ENCODE measurements around the gene TOR4A.

DNA sequence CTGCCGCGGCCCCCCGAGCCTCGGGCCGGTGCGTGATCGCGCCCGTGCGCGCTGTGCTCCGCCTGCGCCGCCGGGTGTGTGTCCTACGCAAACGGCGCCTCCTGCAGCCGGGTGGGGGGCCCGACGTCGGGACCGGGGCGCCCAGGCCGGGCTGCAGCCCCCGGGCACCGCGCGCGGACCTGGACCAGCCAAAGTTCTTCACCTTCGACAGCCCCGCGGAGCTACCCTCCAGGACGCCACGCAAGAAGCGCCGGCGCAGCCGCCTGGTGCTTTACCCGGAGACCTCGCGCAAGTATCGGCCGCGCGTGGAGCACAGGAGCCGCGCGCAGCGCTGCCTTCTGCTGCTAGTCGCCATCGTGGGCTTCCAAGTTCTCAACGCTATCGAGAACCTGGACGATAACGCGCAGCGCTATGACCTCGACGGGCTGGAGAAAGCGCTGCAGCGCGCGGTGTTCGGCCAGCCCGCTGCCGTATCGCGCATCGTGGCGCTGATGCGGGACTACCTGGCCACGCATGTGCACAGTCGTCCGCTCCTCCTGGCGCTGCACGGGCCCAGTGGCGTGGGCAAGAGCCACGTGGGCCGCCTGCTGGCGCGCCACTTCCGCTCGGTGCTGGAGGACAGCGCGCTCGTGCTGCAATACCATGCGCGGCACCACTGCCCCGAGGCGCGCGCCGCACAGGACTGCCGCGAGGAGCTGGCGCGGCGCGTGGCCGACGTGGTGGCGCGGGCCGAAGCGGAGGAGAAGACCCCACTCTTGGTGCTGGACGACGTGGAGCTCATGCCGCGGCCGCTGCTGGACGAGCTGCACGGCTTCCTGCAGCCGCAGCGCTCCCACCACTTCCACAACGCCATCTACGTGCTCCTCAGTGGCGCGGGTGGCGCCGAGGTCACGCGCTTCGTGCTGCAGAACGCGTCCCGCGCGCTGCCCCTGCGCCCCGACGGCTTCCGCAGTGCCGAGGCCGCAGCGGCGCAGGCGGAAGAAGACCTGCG is 1.5 kb downstream of the TOR4A start:
- TF ChIP-seq, protein P1, sequence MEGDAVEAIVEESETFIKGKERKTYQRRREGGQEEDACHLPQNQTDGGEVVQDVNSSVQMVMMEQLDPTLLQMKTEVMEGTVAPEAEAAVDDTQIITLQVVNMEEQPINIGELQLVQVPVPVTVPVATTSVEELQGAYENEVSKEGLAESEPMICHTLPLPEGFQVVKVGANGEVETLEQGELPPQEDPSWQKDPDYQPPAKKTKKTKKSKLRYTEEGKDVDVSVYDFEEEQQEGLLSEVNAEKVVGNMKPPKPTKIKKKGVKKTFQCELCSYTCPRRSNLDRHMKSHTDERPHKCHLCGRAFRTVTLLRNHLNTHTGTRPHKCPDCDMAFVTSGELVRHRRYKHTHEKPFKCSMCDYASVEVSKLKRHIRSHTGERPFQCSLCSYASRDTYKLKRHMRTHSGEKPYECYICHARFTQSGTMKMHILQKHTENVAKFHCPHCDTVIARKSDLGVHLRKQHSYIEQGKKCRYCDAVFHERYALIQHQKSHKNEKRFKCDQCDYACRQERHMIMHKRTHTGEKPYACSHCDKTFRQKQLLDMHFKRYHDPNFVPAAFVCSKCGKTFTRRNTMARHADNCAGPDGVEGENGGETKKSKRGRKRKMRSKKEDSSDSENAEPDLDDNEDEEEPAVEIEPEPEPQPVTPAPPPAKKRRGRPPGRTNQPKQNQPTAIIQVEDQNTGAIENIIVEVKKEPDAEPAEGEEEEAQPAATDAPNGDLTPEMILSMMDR (IDR thresholded peaks at IDR 0.05 in 2 of 3, conservative IDR thresholded peaks at IDR 0.05 in 1 of 3; ENCODE audit: control insufficient read depth in 2 of 3, extremely low read depth in 1 of 3, insufficient read depth in 1 of 3, low read depth in 3 of 3, low read length in 3 of 3), result no peak
- TF ChIP-seq EP300 (IDR thresholded peaks at IDR 0.05; ENCODE audit: borderline replicate concordance in 1 of 2, control insufficient read depth in 1 of 2, low read depth in 2 of 2, low read length in 2 of 2) (no peak), KDM1A (IDR thresholded peaks at IDR 0.05; ENCODE audit: borderline replicate concordance) (no peak)

All from GM12878 (cell line).